Endothelial cell of umbilical vein (primary cell): ENCODE data around the gene ERCC4. TPM values are rescaled to one million over a fixed set of nuclear protein-coding genes. Genes with fewer than 3 reads are reported as not detected.

ENCODE experiments used
- BruUV-seq: library from RNA; stranded (reverse); fragments of 400-500 nt; replicated peaks from 2 replicates; lab custom pipeline; 2021; lab: Mats Ljungman, UMichigan
- CTCF ChIA-PET: fragments of 300-600, 350-600 bp; sonication (Branson Sonifier 250); formaldehyde crosslinking; loops from one replicate; lab custom pipeline; 2021; ENCODE audit warnings: antibody characterized with exemption, inconsistent platforms; lab: Charles Lee
- POLR2A ChIA-PET: fragments of 300-600, 350-600 bp; sonication (Branson Sonifier 250); formaldehyde crosslinking; loops from one replicate; lab custom pipeline; 2021; ENCODE audit warnings: antibody characterized with exemption, inconsistent platforms; lab: Charles Lee
- DNase-seq: peaks from one replicate; pipeline ENCODE4 v3.0.0-alpha.2; 2011; ENCODE audit warnings: low read depth, low spot score
- FAIRE-seq: peaks from 2 replicates; lab custom pipeline; 2011; peaks lifted over from hg19 to GRCh38; lab: Jason Lieb, UNC
- H2AFZ ChIP-seq: 2 replicates; pipeline ENCODE4 v1.6.0; 2012; ENCODE audit warnings: low read depth, low read length, control low read depth, inconsistent platforms
- H3K27ac ChIP-seq: 2 replicates; pipeline ENCODE4 v1.5.1; 2011; ENCODE audit warnings: low read depth, mild to moderate bottlenecking, control low read depth, low read length, moderate library complexity; ENCODE audit not compliant: insufficient read depth
- H3K27me3 ChIP-seq, 2 experiments: 2 replicates each; pipeline versions ENCODE4 v1.6.0 to v1.6.1; 2011; ENCODE audit warnings: low read length in 2 of 2, mixed read lengths in 1 of 2; ENCODE audit not compliant: control insufficient read depth in 2 of 2, insufficient read depth in 2 of 2
- H3K36me3 ChIP-seq, 2 experiments: 2 replicates in 1 of 2; 3 replicates in 1 of 2; pipeline ENCODE4 v1.5.1; 2011; ENCODE audit warnings: low read length in 2 of 2, mild to moderate bottlenecking in 1 of 2, moderate library complexity in 1 of 2; ENCODE audit not compliant: control insufficient read depth in 2 of 2, insufficient read depth in 2 of 2; ENCODE audit errors: extremely low read depth in 1 of 2
- H3K4me1 ChIP-seq: 3 replicates; pipeline ENCODE4 v1.5.1; 2011; ENCODE audit warnings: mild to moderate bottlenecking, low read length; ENCODE audit not compliant: control insufficient read depth, insufficient read depth; ENCODE audit errors: extremely low read depth
- H3K4me2 ChIP-seq: 2 replicates; pipeline ENCODE4 v1.6.1; 2011; ENCODE audit warnings: low read length, control low read depth, mixed read lengths; ENCODE audit not compliant: insufficient read depth
- H3K4me3 ChIP-seq, 3 experiments: fragments of 200-600 bp in 1 of 3; sonication (generic), shearing (Covaris generic) in 1 of 3; replicated peaks in 1 of 3; 2 replicates each; pipeline ENCODE4 v1.5.1; 2011 to 2016; ENCODE audit warnings: control low read depth in 3 of 3, low read length in 3 of 3, mild to moderate bottlenecking in 2 of 3, inconsistent platforms in 1 of 3, low read depth in 1 of 3, moderate library complexity in 1 of 3; ENCODE audit not compliant: insufficient read depth in 1 of 3
- H3K79me2 ChIP-seq: 2 replicates; pipeline ENCODE4 v1.6.0; 2012; ENCODE audit warnings: low read length, inconsistent platforms; ENCODE audit not compliant: control insufficient read depth, insufficient read depth
- H3K9ac ChIP-seq: replicated peaks from 2 replicates; pipeline ENCODE3; 2011; ENCODE audit warnings: low read length, control low read depth; ENCODE audit not compliant: insufficient read depth; ENCODE audit errors: extremely low read depth
- H3K9me1 ChIP-seq: replicated peaks from 3 replicates; pipeline ENCODE4 v1.6.0; 2011; ENCODE audit warnings: mild to moderate bottlenecking, low read length; ENCODE audit not compliant: control insufficient read depth, insufficient read depth; ENCODE audit errors: extremely low read depth
- H3K9me3 ChIP-seq: replicated peaks from 2 replicates; pipeline ENCODE4 v1.5.1; 2012; ENCODE audit warnings: low read length, inconsistent platforms; ENCODE audit not compliant: control insufficient read depth, insufficient read depth
- H4K20me1 ChIP-seq: replicated peaks from 2 replicates; pipeline ENCODE3; 2011; ENCODE audit warnings: mild to moderate bottlenecking, low read length; ENCODE audit not compliant: control insufficient read depth, insufficient read depth; ENCODE audit errors: extremely low read depth
- EZH2 ChIP-seq: IDR thresholded peaks from 2 replicates; pipeline ENCODE4 v1.6.1; 2012; ENCODE audit warnings: borderline replicate concordance, low read depth, mild to moderate bottlenecking, moderate library complexity, low read length, inconsistent platforms; ENCODE audit not compliant: severe bottlenecking
- FOS ChIP-seq: IDR thresholded peaks from 2 replicates; pipeline ENCODE4 v1.6.1; 2011; ENCODE audit warnings: mild to moderate bottlenecking, low read length, moderate library complexity, borderline replicate concordance; ENCODE audit not compliant: insufficient read depth
- GATA2 ChIP-seq: IDR thresholded peaks from 2 replicates; pipeline ENCODE4 v1.7.0; 2011; ENCODE audit warnings: low read depth, mild to moderate bottlenecking, moderate library complexity, mixed read lengths, low read length; ENCODE audit not compliant: insufficient read length, insufficient read depth
- JUN ChIP-seq: IDR thresholded peaks from 2 replicates; pipeline ENCODE4 v1.6.1; 2011; ENCODE audit warnings: borderline replicate concordance, low read depth; ENCODE audit not compliant: insufficient read length, insufficient read depth
- MYC ChIP-seq: IDR thresholded peaks from one replicate; pipeline ENCODE4 v1.6.1; 2011; ENCODE audit warnings: mild to moderate bottlenecking, low read depth, low read length
- POLR2A ChIP-seq: IDR thresholded peaks from 2 replicates; pipeline ENCODE4 v1.6.1; 2012; ENCODE audit warnings: low read depth, mild to moderate bottlenecking, control low read depth, low read length
- POLR2AphosphoS5 ChIP-seq: IDR thresholded peaks from 2 replicates; pipeline ENCODE4 v1.6.1; 2012; ENCODE audit warnings: low read depth, mild to moderate bottlenecking, control low read depth, low read length, moderate library complexity; ENCODE audit not compliant: insufficient read depth
- dilution Hi-C: fragments of 300-500 bp; cut with MboI; formaldehyde crosslinking; loops from one replicate; pipeline ENCODE4 v1.15.0; 2019; ENCODE audit warnings: low sequenced_read_pairs; ENCODE audit not compliant: extremely low pct_ligation_motif_present
- intact Hi-C: fragments of 100-400 bp; cut with micrococcal nuclease; formaldehyde crosslinking; loops from one replicate; pipeline ENCODE4 v1.10.0; 2022
- polyA plus RNA-seq, 4 experiments: library from polyadenylated mRNA; depleted of rRNA in 3 of 4; stranded (reverse) in 3 of 4; unstranded in 1 of 4; fragments of >200 nt; gene quantifications; 2 replicates each; pipeline versions ENCODE4 v1.2.1 to v1.2.3, GENCODE V29; 2011 to 2012; ENCODE audit warnings: missing spikeins in 1 of 4
- total RNA-seq: library from RNA; stranded (reverse); gene quantifications from 2 replicates; pipeline ENCODE4 v1.2.3, GENCODE V29; 2021
- TF ChIP-seq, protein P1 (sequence below), 2 donors: IDR thresholded peaks; 1 replicate in 1 of 2; 2 replicates in 1 of 2; pipeline ENCODE4 v1.5.1; 2011; ENCODE audit warnings: low read length in 2 of 2, mild to moderate bottlenecking in 2 of 2, moderate library complexity in 2 of 2, control low read depth in 1 of 2, inconsistent platforms in 1 of 2, low read depth in 1 of 2; ENCODE audit not compliant: insufficient read depth in 1 of 2; ENCODE audit errors: extremely low read depth in 1 of 2
- TF ChIP-seq, protein P2 (sequence below): IDR thresholded peaks from 2 replicates; pipeline ENCODE4 v1.6.1; 2011; ENCODE audit not compliant: insufficient read depth, insufficient read length

ERCC4 gene
- total and polyA plus RNA-seq, 2 donors (not counting 3 experiments of a cell fraction or from before 2014, with no cell fraction given), result 4.9 to 17.1 TPM

DNA sequence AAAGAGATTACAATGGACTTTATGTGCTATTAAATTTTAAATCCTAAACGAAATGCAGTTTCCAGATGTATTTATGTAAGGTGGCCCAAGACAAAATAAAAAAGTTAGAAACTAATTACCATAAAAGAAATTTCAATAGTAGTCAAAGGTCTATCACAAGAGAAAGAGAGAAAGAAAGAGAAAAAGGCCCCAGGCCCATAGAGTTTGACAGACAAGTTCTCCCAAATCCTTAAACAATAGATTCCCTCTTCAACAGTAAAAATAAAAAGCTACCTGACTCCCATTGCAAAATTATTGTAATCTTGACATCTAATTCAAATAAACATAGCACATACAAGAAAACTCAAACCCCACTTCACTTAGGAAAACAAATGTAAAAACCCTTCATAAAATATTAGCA, 8.6 kb upstream of the ERCC4 start:
- POLR2A ChIA-PET, result no interaction called here
- H3K4me2 ChIP-seq, result no peak overlapping the region
- H3K36me3 ChIP-seq, result no peaks in the 10 kb centered on the region
- no peaks in the 10 kb centered on the region for H4K20me1 ChIP-seq
- intact Hi-C loops (no loop called here), dilution Hi-C loops (no loop called here)
- no peak overlapping the region for H3K4me3 ChIP-seq
- BruUV-seq, result no TSS peak
- no peak overlapping the region for H3K27ac ChIP-seq
- no peaks in the 10 kb centered on the region for H3K9me3 ChIP-seq
- H3K27me3 ChIP-seq, result peaks cover 0 to 2% of the 10 kb centered on the region in 2 experiments
- H3K9me1 ChIP-seq, result no peaks in the 10 kb centered on the region
- no peak overlapping the region for H3K9ac ChIP-seq
- no peaks in the 10 kb centered on the region for H3K79me2 ChIP-seq
- DNase-seq (no peak), FAIRE-seq (no peak)
- CTCF ChIA-PET, result interaction anchor here (1.2 kb wide), 1 partner anchor 15 kb away, joined by 3 read pairs; no protein-coding TSS in a partner anchor
- H3K4me1 ChIP-seq, result no peaks in the 10 kb centered on the region
- TF ChIP-seq, protein P1, sequence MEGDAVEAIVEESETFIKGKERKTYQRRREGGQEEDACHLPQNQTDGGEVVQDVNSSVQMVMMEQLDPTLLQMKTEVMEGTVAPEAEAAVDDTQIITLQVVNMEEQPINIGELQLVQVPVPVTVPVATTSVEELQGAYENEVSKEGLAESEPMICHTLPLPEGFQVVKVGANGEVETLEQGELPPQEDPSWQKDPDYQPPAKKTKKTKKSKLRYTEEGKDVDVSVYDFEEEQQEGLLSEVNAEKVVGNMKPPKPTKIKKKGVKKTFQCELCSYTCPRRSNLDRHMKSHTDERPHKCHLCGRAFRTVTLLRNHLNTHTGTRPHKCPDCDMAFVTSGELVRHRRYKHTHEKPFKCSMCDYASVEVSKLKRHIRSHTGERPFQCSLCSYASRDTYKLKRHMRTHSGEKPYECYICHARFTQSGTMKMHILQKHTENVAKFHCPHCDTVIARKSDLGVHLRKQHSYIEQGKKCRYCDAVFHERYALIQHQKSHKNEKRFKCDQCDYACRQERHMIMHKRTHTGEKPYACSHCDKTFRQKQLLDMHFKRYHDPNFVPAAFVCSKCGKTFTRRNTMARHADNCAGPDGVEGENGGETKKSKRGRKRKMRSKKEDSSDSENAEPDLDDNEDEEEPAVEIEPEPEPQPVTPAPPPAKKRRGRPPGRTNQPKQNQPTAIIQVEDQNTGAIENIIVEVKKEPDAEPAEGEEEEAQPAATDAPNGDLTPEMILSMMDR (IDR thresholded peaks at IDR 0.05; ENCODE audit: extremely low read depth in 1 of 2, insufficient read depth in 1 of 2, low read depth in 1 of 2, low read length in 2 of 2), result no peak
- TF ChIP-seq, protein P2, sequence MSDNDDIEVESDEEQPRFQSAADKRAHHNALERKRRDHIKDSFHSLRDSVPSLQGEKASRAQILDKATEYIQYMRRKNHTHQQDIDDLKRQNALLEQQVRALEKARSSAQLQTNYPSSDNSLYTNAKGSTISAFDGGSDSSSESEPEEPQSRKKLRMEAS, result no peak
- TF ChIP-seq POLR2A (no peak), GATA2 (no peak), MYC (no peak), JUN (no peak), POLR2AphosphoS5 (no peak), FOS (no peak), EZH2 (no peak)
- no peak overlapping the region for H2AFZ ChIP-seq
